Stimulated activated effector memory CD8-positive, alpha-beta T cell treated with anti-CD3 and anti-CD28 coated beads, Interleukin-12 subunit alpha, Interleukin-12 subunit beta, amount 100 ng/mL, for 72 hours (primary cell): Measurements from ENCODE around the gene FANCL.
"Not testable (repeated sequence)": the region's sequence is repeated elsewhere in the genome, so short reads cannot be mapped to it uniquely, and the experiment has no call there.

Source experiments
- ATAC-seq: fragments of 150-1000 bp; cut with Tn5 transposase; 2 replicates; pipeline ENCODE4 v1.10.0; 2021
- DNase-seq, 2 donors: peaks; one replicate each; pipeline ENCODE4 v3.0.0; 2021 to 2022; ENCODE audit warnings: low spot score in 2 of 2
- H3K27ac Mint-ChIP-seq: one replicate; pipeline ENCODE4 v1.8.0; 2022; ENCODE audit warnings: mild to moderate bottlenecking, mixed read lengths
- H3K36me3 Mint-ChIP-seq: one replicate; pipeline ENCODE4 v1.8.0; 2022; ENCODE audit warnings: mild to moderate bottlenecking, mixed read lengths
- H3K4me1 Mint-ChIP-seq: one replicate; pipeline ENCODE4 v1.8.0; 2022; ENCODE audit warnings: mixed read lengths
- H3K4me3 Mint-ChIP-seq: one replicate; pipeline ENCODE4 v1.8.0; 2022; ENCODE audit warnings: mild to moderate bottlenecking, mixed read lengths
- H3K9me3 Mint-ChIP-seq: one replicate; pipeline ENCODE4 v1.8.0; 2022; ENCODE audit warnings: mixed read lengths

Gene FANCL

GRCh38 chr2:58180635-58181034 lies 60.5 kb downstream of the FANCL start:
- no peaks in the 10 kb centered on the region for H3K4me1 Mint-ChIP-seq
- H3K9me3 Mint-ChIP-seq, result peaks cover 2% of the 10 kb centered on the region
- no peak for DNase-seq

GRCh38 chr2:58180175-58180574 lies 61.0 kb downstream of the FANCL start:
- not testable (repeated sequence) for DNase-seq, H3K27ac Mint-ChIP-seq, ATAC-seq, H3K4me3 Mint-ChIP-seq, H3K9me3 Mint-ChIP-seq, H3K4me1 Mint-ChIP-seq, H3K36me3 Mint-ChIP-seq

More at GRCh38 chr2:58180635-58181034, 60.5 kb downstream of the FANCL start:
- ATAC-seq, result no peak
- Mint-ChIP-seq H3K27ac (no peak overlapping the region), H3K4me3 (no peak overlapping the region), H3K36me3 (no peaks in the 10 kb centered on the region)

DNA sequence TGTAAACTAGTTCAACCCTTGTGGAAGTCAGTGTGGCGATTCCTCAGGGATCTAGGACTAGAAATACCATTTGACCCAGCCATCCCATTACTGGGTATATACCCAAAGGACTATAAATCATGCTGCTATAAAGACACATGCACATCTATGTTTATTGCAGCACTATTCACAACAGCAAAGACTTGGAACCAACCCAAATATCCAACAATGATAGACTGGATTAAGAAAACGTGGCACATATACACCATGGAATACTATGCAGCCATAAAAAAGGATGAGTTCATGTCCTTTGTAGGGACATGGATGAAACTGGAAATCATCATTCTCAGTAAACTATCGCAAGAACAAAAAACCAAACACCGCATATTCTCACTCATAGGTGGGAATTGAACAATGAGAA lies 63.9 kb downstream of the FANCL start:
- not testable (repeated sequence) for H3K27ac Mint-ChIP-seq, H3K4me3 Mint-ChIP-seq, ATAC-seq, H3K4me1 Mint-ChIP-seq, H3K36me3 Mint-ChIP-seq, DNase-seq
- peaks cover 13% of the 10 kb centered on the region for H3K9me3 Mint-ChIP-seq

DNA sequence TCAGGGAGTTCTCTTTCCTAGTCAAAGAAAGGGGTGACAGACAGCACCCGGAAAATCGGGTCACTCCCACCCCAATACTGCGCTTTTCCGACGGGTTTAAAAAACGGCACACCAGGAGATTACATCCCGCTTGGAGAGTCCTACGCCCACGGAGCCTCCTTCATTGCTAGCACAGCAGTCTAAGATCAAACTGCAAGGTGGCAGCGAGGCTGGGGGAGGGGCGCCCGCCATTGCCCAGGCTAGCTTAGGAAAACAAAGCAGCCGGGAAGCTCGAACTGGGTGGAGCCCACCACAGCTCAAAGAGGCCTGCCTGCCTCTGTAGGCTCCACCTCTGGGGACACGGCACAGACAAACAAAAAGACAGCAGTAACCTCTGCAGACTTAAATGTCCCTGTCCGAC lies 69.3 kb downstream of the FANCL start:
- Mint-ChIP-seq H3K4me1 (peaks cover 10% of the 10 kb centered on the region), H3K9me3 (peaks cover 25% of the 10 kb centered on the region)
- not testable (repeated sequence) for H3K36me3 Mint-ChIP-seq, ATAC-seq, DNase-seq, H3K27ac Mint-ChIP-seq, H3K4me3 Mint-ChIP-seq

- not testable (repeated sequence) for H3K4me3 Mint-ChIP-seq, ATAC-seq, H3K36me3 Mint-ChIP-seq, H3K27ac Mint-ChIP-seq, DNase-seq
- H3K4me1 Mint-ChIP-seq, result peaks cover 10% of the 10 kb centered on the region
- peaks cover 25% of the 10 kb centered on the region for H3K9me3 Mint-ChIP-seq
Measured at GRCh38 chr2:58170334-58170933, 70.7 kb downstream of the FANCL start.

DNA sequence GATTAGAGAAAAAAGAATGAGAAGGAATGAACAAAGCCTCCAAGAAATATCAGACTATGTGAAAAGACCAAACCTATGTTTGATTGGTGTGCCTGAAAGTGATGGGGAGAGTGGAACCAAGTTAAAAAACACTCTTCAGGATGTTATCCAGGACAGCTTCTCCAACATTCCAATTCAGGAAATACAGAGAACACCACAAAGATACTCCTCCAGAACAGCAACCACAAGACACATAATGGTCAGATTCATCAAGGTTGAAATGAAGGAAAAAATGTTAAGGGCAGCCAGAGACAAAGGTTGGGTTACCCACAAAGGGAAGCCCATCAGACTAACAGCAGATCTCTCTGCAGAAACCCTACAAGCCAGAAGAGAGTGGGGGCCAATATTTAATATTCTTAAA lies 71.3 kb downstream of the FANCL start:
- not testable (repeated sequence) for ATAC-seq, H3K36me3 Mint-ChIP-seq, H3K27ac Mint-ChIP-seq, DNase-seq, H3K4me3 Mint-ChIP-seq
- Mint-ChIP-seq H3K4me1 (peaks cover 10% of the 10 kb centered on the region), H3K9me3 (peaks cover 25% of the 10 kb centered on the region)

DNA sequence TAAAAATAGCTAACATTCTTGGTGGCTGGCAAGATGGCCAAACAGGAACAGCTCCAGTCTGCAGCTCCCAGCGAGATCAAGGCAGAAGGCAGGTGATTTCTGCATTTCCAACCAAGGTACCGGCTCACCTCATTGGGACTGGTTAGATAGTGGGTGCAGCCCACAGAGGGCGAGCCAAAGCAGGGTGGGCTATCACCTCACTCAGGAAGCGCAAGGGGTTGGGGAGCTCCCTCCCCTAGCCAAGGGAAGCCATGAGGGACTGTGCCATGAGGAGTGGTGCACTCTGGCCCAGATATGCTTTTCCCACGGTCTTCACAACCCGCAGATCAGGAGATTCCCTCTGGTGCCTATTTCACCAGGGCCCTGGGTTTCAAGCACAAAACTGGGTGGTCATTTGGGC lies 73.0 kb downstream of the FANCL start:
- H3K4me3 Mint-ChIP-seq, DNase-seq, H3K27ac Mint-ChIP-seq, ATAC-seq, H3K36me3 Mint-ChIP-seq, H3K4me1 Mint-ChIP-seq: not testable (repeated sequence)
- peaks cover 19% of the 10 kb centered on the region for H3K9me3 Mint-ChIP-seq

- DNase-seq, result no peak
- Mint-ChIP-seq H3K36me3 (peaks cover 44% of the 10 kb centered on the region), H3K27ac (no peak overlapping the region), H3K4me3 (no peak overlapping the region), H3K9me3 (no peaks in the 10 kb centered on the region), H3K4me1 (no peaks in the 10 kb centered on the region)
- ATAC-seq, result no peak
Measured at GRCh38 chr2:58163913-58164312, 77.2 kb downstream of the FANCL start.

DNA sequence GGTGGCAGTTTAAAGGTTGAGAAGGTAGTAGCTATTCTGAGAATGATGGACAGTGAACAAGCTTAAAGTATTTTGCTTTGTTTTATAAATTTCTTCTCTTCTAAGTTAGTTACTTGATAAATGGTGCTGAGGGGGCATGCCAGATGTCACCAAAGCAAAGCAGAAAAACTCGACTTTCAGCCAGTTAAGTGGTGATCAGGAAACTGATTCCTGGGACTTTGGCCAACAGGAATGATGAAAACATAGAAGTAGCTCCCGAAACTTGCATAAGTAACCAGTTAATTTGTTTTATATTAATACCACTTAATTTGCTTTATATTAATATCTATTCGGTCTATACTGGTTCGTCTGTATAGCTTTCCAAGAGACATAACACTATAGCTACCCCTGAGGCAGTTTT lies 82.6 kb downstream of the FANCL start:
- DNase-seq (no peak), ATAC-seq (no peak)
- H3K36me3 Mint-ChIP-seq, result peaks cover 71% of the 10 kb centered on the region
- H3K4me3 Mint-ChIP-seq, result no peak overlapping the region
- H3K27ac Mint-ChIP-seq, result no peak overlapping the region
- H3K9me3 Mint-ChIP-seq, result peaks cover 3% of the 10 kb centered on the region
- peaks cover 6% of the 10 kb centered on the region for H3K4me1 Mint-ChIP-seq

- ATAC-seq (no peak), DNase-seq (no peak)
- H3K9me3 Mint-ChIP-seq, result peaks cover 3% of the 10 kb centered on the region
- peaks cover 6% of the 10 kb centered on the region for H3K4me1 Mint-ChIP-seq
- H3K27ac Mint-ChIP-seq, result no peak overlapping the region
- H3K4me3 Mint-ChIP-seq, result no peak overlapping the region
- H3K36me3 Mint-ChIP-seq, result peaks cover 66% of the 10 kb centered on the region
Measured at GRCh38 chr2:58157754-58158153, 83.4 kb downstream of the FANCL start.

DNA sequence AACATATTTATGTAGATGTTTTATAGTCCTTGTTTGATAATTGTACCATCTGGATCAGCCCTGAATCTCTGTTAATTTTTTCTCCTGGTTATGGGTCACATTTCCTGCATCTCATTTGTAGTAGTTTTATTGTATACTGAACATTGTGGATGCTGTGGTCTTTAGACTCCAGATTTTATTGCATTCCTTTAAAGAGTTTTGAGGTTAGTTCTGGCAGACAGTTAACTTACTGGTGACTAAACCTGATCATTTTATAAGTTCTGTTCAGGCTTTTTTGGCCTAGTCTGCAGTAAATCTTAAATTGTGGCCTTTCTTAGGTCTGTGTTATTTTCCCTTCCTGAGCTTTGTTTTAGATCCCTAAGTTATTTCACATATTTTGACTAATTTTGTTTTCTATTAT lies 84.3 kb downstream of the FANCL start:
- H3K27ac Mint-ChIP-seq, result no peak overlapping the region
- H3K4me3 Mint-ChIP-seq, result no peak overlapping the region
- DNase-seq (no peak), ATAC-seq (no peak)
- peaks cover 3% of the 10 kb centered on the region for H3K9me3 Mint-ChIP-seq
- peaks cover 56% of the 10 kb centered on the region for H3K36me3 Mint-ChIP-seq
- H3K4me1 Mint-ChIP-seq, result peaks cover 6% of the 10 kb centered on the region

GRCh38 chr2:58155160-58155778 lies 85.9 kb downstream of the FANCL start:
- H3K4me1 Mint-ChIP-seq, result peaks cover 6% of the 10 kb centered on the region
- no peak overlapping the region for H3K4me3 Mint-ChIP-seq
- H3K36me3 Mint-ChIP-seq, result peaks cover 41% of the 10 kb centered on the region
- peaks cover 3% of the 10 kb centered on the region for H3K9me3 Mint-ChIP-seq
- DNase-seq (no peak), ATAC-seq (no peak)
- H3K27ac Mint-ChIP-seq, result no peak overlapping the region

DNA sequence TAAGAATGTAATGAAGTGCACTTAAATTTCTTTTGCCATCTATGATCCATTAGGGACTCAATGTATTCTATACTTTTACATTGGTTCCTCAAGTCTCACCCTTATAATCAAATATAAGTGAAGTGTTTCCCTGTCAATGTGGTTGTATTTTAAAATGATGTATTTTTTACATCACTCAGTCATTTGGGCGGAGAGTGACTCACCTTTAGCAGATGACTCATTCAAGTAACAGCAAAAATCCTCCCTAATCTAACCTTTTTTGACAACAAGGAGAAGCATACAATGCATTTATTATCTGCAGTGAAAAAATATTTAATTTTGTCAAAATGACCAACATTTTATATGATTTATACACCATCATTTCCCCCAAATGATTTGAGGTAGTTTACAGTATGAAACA lies 94.4 kb downstream of the FANCL start:
- ATAC-seq, result peak; percentile 70
- Mint-ChIP-seq H3K4me1 (no peaks in the 10 kb centered on the region), H3K36me3 (peaks cover 12% of the 10 kb centered on the region), H3K4me3 (no peak overlapping the region), H3K27ac (no peak overlapping the region), H3K9me3 (no peaks in the 10 kb centered on the region)
- DNase-seq, result no peak

DNA sequence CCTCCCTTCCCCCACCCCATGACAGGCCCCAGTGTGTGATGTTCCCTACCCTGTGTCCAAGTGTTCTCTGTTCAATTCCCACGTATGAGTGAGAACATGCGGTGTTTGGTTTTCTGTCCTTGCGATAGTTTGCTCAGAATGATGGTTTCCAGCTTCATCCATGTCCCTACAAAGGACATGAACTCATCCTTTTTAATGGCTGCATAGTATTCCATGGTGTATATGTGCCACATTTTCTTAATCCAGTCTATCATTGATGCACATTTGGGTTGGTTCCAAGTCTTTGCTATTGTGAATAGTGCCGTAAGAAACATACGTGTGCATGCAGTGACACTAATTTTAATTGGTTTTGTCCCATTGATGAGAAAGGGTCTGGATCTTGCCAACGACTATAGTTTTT lies 95.4 kb downstream of the FANCL start:
- H3K9me3 Mint-ChIP-seq, H3K4me3 Mint-ChIP-seq, DNase-seq, H3K4me1 Mint-ChIP-seq, H3K27ac Mint-ChIP-seq, ATAC-seq: not testable (repeated sequence)
- peaks cover 12% of the 10 kb centered on the region for H3K36me3 Mint-ChIP-seq

- Mint-ChIP-seq H3K36me3 (peaks cover 15% of the 10 kb centered on the region), H3K27ac (no peak overlapping the region), H3K4me1 (no peaks in the 10 kb centered on the region), H3K9me3 (no peaks in the 10 kb centered on the region), H3K4me3 (no peak overlapping the region)
- DNase-seq (no peak), ATAC-seq (no peak)
Measured at GRCh38 chr2:58140508-58141072, 100.5 kb downstream of the FANCL start.

DNA sequence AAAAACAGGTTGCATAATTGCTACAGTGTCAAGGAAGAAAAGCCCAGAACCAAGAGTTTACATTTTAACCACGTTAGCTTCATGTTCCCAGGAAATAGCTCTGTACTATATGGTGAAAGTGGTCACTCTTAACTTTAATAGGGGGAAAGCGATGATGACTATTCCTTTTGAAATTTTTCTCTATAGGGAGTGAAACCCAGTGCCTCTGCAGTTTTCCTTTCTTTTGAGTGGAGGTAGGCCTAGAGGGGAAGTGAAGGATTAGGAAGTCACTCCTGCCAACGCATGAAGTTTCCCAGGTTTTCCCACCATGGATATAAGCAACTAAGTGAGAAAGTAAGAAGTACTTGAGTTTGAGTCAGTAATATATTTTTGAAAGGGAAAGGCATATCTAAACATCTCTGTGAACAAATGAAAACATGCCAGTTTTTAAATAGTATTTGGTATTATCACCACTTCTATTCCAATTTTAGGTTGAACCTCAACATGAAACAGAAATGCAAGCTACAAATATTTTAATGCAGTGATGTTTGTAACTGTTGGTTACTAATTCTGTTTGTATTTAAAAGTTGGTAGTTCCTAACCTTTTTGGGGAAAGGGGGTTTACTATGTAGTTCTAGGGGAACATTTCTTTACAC lies 102.6 kb downstream of the FANCL start:
- DNase-seq, result no peak
- H3K9me3 Mint-ChIP-seq, result no peaks in the 10 kb centered on the region
- no peak overlapping the region for H3K27ac Mint-ChIP-seq
- no peak for ATAC-seq
- H3K4me3 Mint-ChIP-seq, result no peak overlapping the region
- peaks cover 22% of the 10 kb centered on the region for H3K36me3 Mint-ChIP-seq
- H3K4me1 Mint-ChIP-seq, result no peaks in the 10 kb centered on the region
